Gastroesophageal sphincter (tissue), 4 donors: ENCODE measurements around the gene PRKN. TPM values are rescaled to one million over a fixed set of nuclear protein-coding genes. Genes with fewer than 3 reads are reported as not detected.

Source experiments
- ATAC-seq: fragments of 150-250 bp; one replicate; pipeline ENCODE4 v1.9.1; 2016; ENCODE audit warnings: mild to moderate bottlenecking, moderate library complexity
- H3K27ac ChIP-seq, 4 donors: fragments of 200-600 bp; sonication (generic) in 3 of 4; 1 replicate in 3 of 4; 2 replicates in 1 of 4; pipeline ENCODE4 v1.5.1; 2016 to 2019
- H3K27me3 ChIP-seq: fragments of 200-600 bp; sonication (generic); one replicate; pipeline ENCODE4 v1.5.1; 2019
- H3K36me3 ChIP-seq, 2 donors: fragments of 200-600 bp; sonication (generic); one replicate each; pipeline ENCODE4 v1.5.1; 2019; ENCODE audit warnings: control low read depth in 1 of 2
- H3K4me1 ChIP-seq, 3 donors: fragments of 200-600 bp; sonication (generic); 1 replicate in 2 of 3; 2 replicates in 1 of 3; pipeline ENCODE4 v1.5.1; 2016 to 2019; ENCODE audit warnings: control low read depth in 2 of 3
- H3K4me3 ChIP-seq, 2 donors: fragments of 200-600 bp; sonication (generic); one replicate each; pipeline ENCODE4 v1.5.1; 2019; ENCODE audit warnings: mild to moderate bottlenecking in 1 of 2, moderate library complexity in 1 of 2
- H3K9me3 ChIP-seq, 3 donors: fragments of 200-600 bp; sonication (generic); one replicate each; pipeline ENCODE4 v1.5.1; 2017 to 2019; ENCODE audit warnings: control low read depth in 2 of 3
- CTCF ChIP-seq, 4 experiments: fragments of 200-600 bp in 2 of 4; fragments of 450-650 bp in 2 of 4; sonication (generic) in 1 of 4; IDR thresholded peaks; one replicate each; pipeline ENCODE4 v1.5.1; 2017 to 2019; ENCODE audit warnings: antibody characterized with exemption in 4 of 4, mild to moderate bottlenecking in 2 of 4, moderate library complexity in 2 of 4
- EP300 ChIP-seq: sonication (generic); formaldehyde crosslinking; IDR thresholded peaks from one replicate; pipeline ENCODE4 v1.6.1; 2017; ENCODE audit warnings: antibody characterized with exemption, mild to moderate bottlenecking
- POLR2A ChIP-seq, 2 donors: fragments of 450-650 bp; IDR thresholded peaks; one replicate each; pipeline ENCODE4 v1.6.1; 2017; ENCODE audit warnings: antibody characterized with exemption in 2 of 2, mild to moderate bottlenecking in 2 of 2, moderate library complexity in 1 of 2
- POLR2AphosphoS5 ChIP-seq: sonication (generic); formaldehyde crosslinking; IDR thresholded peaks from one replicate; pipeline ENCODE4 v1.6.1; 2017; ENCODE audit warnings: antibody characterized with exemption
- WGBS, 2 donors: methylation state at CpG; one replicate each; pipeline ENCODE4 v1.1.5; 2018; ENCODE audit warnings: low coverage in 1 of 2; 5-methylcytosine and 5-hydroxymethylcytosine counted together
- total RNA-seq, 4 donors: library from RNA; depleted of rRNA; stranded (reverse); fragments of >200 nt; gene quantifications; one replicate each; pipeline ENCODE4 v1.1.0, GENCODE V29; 2016

PRKN gene
- total RNA-seq, 4 donors from 2014 or later = 8.4 to 58.6 (median 25.8) TPM

GRCh38 chr6:161494566-161494965, 1233.0 kb downstream of the PRKN start:
- no peak for ATAC-seq
- TF ChIP-seq POLR2AphosphoS5 (no peak), EP300 (no peak), CTCF (IDR thresholded peaks at IDR 0.05) (no peak), POLR2A (IDR thresholded peaks at IDR 0.05) (no peak)
- Histone ChIP-seq H3K4me1 (peaks cover 0 to 7% (median 0%) of the 10 kb centered on the region in 3 donors), H3K36me3 (no peaks in the 10 kb centered on the region), H3K9me3 (no peaks in the 10 kb centered on the region), H3K4me3 (no peak overlapping the region), H3K27me3 (no peaks in the 10 kb centered on the region), H3K27ac (no peak overlapping the region)
- WGBS, 2 donors = 68 to 83% methylated on average over 6 to 7 of the region's 7 CpGs

- no peak overlapping the region for H3K4me3 ChIP-seq
- H3K27ac ChIP-seq = no peak overlapping the region
- H3K36me3 ChIP-seq = no peaks in the 10 kb centered on the region
- no peak for ATAC-seq
- H3K4me1 ChIP-seq = peaks cover 0 to 7% (median 0%) of the 10 kb centered on the region in 3 donors
- TF ChIP-seq POLR2A (IDR thresholded peaks at IDR 0.05) (no peak), EP300 (no peak), CTCF (IDR thresholded peaks at IDR 0.05) (no peak), POLR2AphosphoS5 (no peak)
- H3K27me3 ChIP-seq = no peaks in the 10 kb centered on the region
- no peaks in the 10 kb centered on the region for H3K9me3 ChIP-seq
- 33 to 58% methylated on average over 12 to 13 of the region's 13 CpGs for WGBS, 2 donors
Measured at GRCh38 chr6:161493576-161494118, 1233.9 kb downstream of the PRKN start.

- TF ChIP-seq EP300 = no peak
- no peak for TF ChIP-seq POLR2A (IDR thresholded peaks at IDR 0.05)
- TF ChIP-seq CTCF (IDR thresholded peaks at IDR 0.05) = no peak
- no peak for TF ChIP-seq POLR2AphosphoS5
- H3K4me1 ChIP-seq = peaks cover 0 to 7% (median 0%) of the 10 kb centered on the region in 3 donors
- no peaks in the 10 kb centered on the region for H3K9me3 ChIP-seq
- 85 to 93% methylated on average over 5 of the region's 5 CpGs for WGBS, 2 donors
- H3K27me3 ChIP-seq = no peaks in the 10 kb centered on the region
- H3K36me3 ChIP-seq = no peaks in the 10 kb centered on the region
- no peak overlapping the region for H3K27ac ChIP-seq
- no peak overlapping the region for H3K4me3 ChIP-seq
- no peak for ATAC-seq
Measured at GRCh38 chr6:161489626-161490306, 1237.8 kb downstream of the PRKN start.

GRCh38 chr6:161487694-161488093, 1239.9 kb downstream of the PRKN start:
- Histone ChIP-seq H3K4me1 (no peaks in the 10 kb centered on the region), H3K4me3 (no peak overlapping the region), H3K27ac (no peak overlapping the region), H3K36me3 (no peaks in the 10 kb centered on the region), H3K9me3 (no peaks in the 10 kb centered on the region), H3K27me3 (no peaks in the 10 kb centered on the region)
- ATAC-seq = no peak
- WGBS, 2 donors = 85 to 98% methylated on average over 4 to 5 of the region's 5 CpGs
- TF ChIP-seq EP300 = no peak
- no peak for TF ChIP-seq CTCF (IDR thresholded peaks at IDR 0.05)
- TF ChIP-seq POLR2A (IDR thresholded peaks at IDR 0.05) = no peak
- TF ChIP-seq POLR2AphosphoS5 = no peak

- Histone ChIP-seq H3K36me3 (no peaks in the 10 kb centered on the region), H3K27ac (no peak overlapping the region), H3K4me3 (no peak overlapping the region), H3K4me1 (no peaks in the 10 kb centered on the region), H3K9me3 (no peaks in the 10 kb centered on the region), H3K27me3 (no peaks in the 10 kb centered on the region)
- no CpG with 5 or more reads among the region's 1 CpG for WGBS, 2 donors
- no peak for ATAC-seq
- TF ChIP-seq POLR2AphosphoS5 (no peak), EP300 (no peak), CTCF (IDR thresholded peaks at IDR 0.05) (no peak), POLR2A (IDR thresholded peaks at IDR 0.05) (no peak)
Measured at GRCh38 chr6:161487217-161487531, 1240.4 kb downstream of the PRKN start.
